ENCODE data around the gene BCO2. TPM values are rescaled to one million over a fixed set of nuclear protein-coding genes. Genes with fewer than 3 reads are reported as not detected.

Gene BCO2, protein sequence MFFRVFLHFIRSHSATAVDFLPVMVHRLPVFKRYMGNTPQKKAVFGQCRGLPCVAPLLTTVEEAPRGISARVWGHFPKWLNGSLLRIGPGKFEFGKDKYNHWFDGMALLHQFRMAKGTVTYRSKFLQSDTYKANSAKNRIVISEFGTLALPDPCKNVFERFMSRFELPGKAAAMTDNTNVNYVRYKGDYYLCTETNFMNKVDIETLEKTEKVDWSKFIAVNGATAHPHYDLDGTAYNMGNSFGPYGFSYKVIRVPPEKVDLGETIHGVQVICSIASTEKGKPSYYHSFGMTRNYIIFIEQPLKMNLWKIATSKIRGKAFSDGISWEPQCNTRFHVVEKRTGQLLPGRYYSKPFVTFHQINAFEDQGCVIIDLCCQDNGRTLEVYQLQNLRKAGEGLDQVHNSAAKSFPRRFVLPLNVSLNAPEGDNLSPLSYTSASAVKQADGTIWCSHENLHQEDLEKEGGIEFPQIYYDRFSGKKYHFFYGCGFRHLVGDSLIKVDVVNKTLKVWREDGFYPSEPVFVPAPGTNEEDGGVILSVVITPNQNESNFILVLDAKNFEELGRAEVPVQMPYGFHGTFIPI
- total RNA-seq: 1.8 and 2.1 TPM in 2 replicates

DNA sequence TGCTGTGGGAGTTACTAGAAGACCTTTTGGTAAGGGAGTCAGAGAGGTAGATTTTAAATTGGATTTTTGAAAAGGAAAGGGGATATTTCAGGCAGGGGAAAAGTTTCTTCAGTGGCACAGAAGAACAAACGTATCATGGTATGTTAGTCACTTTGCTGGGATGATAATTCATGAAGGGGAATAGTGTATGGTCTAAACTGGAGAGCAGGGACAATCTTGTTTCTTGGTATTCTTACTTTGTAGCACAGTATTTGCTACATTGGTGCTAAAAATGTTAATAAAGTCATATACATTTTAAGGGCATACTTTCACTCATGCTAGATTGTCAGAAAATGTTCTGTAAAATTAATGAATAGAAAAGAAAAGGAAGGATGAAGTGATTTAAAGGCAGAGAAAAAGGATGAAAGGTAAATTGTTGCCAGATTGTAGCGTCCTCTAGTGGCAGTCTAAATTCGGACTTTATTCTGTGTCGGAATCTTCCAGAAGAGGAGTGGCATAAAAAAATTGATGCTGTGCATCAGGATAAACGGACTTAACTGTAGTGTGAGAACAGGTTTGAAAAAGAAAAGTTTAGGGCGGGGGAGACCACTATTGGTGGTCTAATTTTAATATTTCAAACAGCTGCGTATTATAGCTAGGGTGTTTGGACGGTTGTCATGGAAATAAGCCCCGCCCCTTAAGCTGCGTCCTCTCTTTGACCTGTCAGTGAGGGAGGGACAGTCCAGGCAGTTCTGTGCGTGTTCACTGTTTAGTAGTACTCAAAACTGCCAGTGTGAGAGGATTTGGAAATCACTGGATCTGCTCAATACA, at the start of gene BCO2:
Gene BCO2 (plus strand): TSS at position 724 of the 810 bp plus-strand sequence. CDS start 90 bp downstream, outside the sequence.

DNA sequence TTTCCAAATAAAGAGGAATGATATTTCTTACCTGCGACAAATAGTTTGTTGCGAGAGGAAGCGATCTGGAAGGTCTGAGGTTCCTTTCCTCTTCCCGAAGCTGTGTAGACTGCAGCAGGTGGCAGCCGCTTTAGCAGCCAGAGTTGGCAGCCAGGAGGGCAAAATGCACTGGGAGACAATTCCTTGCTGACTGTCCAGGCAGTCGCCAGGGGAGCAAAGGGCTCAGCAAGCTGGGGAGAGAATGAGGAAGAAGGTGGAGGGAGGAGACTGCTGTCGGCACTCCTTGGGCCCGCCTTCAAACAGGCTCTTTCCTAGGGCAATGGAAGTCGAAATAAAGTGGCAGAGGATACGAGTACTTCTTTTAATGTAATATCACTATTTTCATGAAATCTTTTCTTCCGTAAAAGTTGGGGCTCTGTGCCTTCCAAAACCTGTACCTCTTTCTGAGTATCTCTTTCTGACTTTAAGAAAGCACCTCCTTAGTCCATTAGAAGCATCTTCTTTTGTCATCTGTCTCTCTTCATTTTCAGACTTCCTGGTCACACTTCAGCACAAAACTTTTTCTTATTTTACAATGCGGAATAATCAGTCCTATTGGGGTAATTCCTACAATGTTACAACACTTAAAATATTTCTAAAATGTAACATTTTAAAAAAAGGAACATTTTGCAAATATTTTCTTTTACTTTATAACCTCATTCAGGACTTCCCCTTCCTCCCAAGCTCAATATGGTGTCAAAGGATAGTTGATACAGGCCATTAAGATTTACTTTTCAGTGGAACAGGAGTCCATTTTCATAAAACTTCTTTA, 11.2 kb upstream of the BCO2 start, which contains the start of gene IL18:
Gene IL18 (minus strand): TSS at position 220 of the 811 bp plus-strand sequence. CDS start 9,041 bp downstream, outside the sequence.

DNA sequence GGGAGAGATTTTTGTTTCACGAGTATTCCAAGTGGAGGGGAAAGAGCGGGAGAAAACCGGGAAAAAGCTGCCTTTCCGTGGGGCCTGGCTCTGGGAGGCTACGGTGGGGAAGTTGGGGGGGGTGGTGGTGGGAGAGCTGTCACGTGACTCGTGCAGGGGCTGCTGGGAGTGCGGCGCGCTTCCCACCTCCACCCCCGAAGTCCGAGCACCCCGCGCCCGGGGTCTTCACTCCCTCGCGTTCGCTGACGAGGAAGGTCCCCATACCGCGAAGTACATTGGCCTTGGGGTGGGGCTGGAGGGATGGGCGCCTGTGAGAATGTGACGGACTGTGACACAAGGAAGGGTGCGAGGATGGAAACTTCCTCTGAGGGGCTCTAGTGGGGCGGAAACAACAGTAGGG, 8.2 kb upstream of the BCO2 start, which contains the start of gene TEX12:
Gene TEX12 (plus strand): TSS at position 228 of the 400 bp plus-strand sequence. CDS start 1,897 bp downstream, outside the sequence.

DNA sequence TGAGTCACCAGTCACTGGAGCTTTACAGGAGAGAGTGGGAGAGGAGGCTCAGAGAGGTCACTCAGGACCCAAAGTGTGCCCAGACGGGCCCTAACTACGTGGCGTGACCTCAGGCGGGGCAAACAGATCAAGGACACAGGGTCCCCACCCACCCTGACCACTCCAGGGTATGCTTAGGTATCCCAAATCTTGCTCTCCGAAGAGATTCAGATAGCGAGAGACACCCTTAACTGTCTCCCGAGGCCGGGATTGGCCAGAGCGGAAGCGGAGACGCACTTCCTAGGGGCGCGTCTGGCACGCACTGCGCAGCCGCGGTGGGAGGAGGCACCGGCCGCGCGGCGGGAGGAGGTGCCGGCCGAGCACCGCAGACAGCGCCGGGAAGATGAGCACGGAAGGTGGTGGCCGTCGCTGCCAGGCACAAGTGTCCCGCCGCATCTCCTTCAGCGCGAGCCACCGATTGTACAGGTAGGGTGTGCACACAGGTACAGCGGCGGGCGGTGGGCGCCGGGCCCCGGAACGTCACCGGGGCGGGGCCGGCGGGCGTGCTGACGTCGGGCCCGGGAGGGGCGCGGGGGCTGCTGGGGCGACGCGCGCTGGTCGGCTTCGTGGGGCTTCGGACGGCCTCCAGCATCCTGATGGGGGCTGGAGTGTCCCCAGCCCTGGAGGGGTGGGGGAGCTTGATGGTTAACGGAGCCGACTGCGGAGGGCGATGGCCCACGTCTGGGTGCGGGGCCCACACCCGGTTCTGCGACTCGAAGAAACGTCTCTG, 50.9 kb downstream of the BCO2 start, which contains the start of gene PTS:
Gene PTS (plus strand): TSS at position 367 of the 769 bp plus-strand sequence. CDS start 16 bp downstream, at position 383.

DNA sequence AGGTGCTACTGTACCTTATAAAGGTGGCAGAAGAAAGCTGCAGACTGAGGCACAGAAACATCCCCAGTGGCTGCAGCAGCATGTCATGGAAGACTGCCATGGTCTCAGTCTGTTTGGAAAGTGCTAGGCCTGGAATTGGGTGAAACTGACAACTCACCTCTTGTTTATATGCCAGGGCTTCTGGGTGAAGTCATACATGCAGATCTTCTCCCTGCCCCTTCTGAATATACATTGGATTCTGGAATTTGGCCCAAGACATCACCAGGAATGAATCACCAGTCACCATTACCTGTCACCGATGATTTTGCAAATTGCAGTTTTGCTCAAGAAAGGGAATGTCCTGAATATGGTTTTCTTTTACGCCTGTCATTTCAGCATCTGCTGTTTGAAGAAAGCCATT, 85.2 kb downstream of the BCO2 start, which contains the start of gene PLET1:
Gene PLET1 (minus strand): TSS at position 371 of the 400 bp plus-strand sequence. CDS start 271 bp downstream, at position 100.

Other genes starting within 250 kb of the BCO2 start
- 13.4 and 20.9 TPM in 2 replicates for gene DIXDC1, start 238.2 kb upstream of the BCO2 start, total RNA-seq
- 25.1 and 46.8 TPM in 2 replicates for gene DLAT, start 150.1 kb upstream of the BCO2 start, total RNA-seq
- 0.51 and 0.98 TPM in 2 replicates for gene PIH1D2, start 101.5 kb upstream of the BCO2 start, total RNA-seq
- 6.8 and 10.5 TPM in 2 replicates for gene NKAPD1, start 101.2 kb upstream of the BCO2 start, total RNA-seq
- gene TIMM8B, start 88.8 kb upstream of the BCO2 start, total RNA-seq: 58.6 and 70.9 TPM in 2 replicates
- 96.5 and 112 TPM in 2 replicates for gene SDHD, start 88.6 kb upstream of the BCO2 start, total RNA-seq
- gene IL18, start 11.4 kb upstream of the BCO2 start, total RNA-seq: 19.9 and 54.5 TPM in 2 replicates
- gene TEX12, start 8.1 kb upstream of the BCO2 start, total RNA-seq: 0.25 TPM in 1 of 2 replicates, not detected in the other
- gene PTS, start 50.9 kb downstream of the BCO2 start, total RNA-seq: 19.5 and 23.3 TPM in 2 replicates
- not detected in 2 replicates for gene PLET1, start 85.3 kb downstream of the BCO2 start, total RNA-seq